GM04504 (cell line): ENCODE measurements around the gene PDE9A.

Experiments used
- DNase-seq: peaks from one replicate; pipeline ENCODE4 v3.0.0-alpha.2; 2012; ENCODE audit warnings: low read depth

Gene PDE9A

GRCh38 chr21:42759594-42759927, 106.1 kb downstream of the PDE9A start:
- DNase-seq = no peak

GRCh38 chr21:42760361-42760950, 107.0 kb downstream of the PDE9A start:
- DNase-seq = no peak

GRCh38 chr21:42760951-42761751, 107.7 kb downstream of the PDE9A start:
- no peak for DNase-seq

GRCh38 chr21:42761776-42762335, 108.4 kb downstream of the PDE9A start:
- no peak for DNase-seq

- DNase-seq = no peak
Measured at GRCh38 chr21:42763581-42764442, 110.4 kb downstream of the PDE9A start.

GRCh38 chr21:42764443-42764760, 111.0 kb downstream of the PDE9A start:
- DNase-seq = no peak

GRCh38 chr21:42764883-42765282, 111.5 kb downstream of the PDE9A start:
- DNase-seq = no peak

- DNase-seq = no peak
Measured at GRCh38 chr21:42765656-42766055, 112.2 kb downstream of the PDE9A start.

GRCh38 chr21:42766739-42767560, 113.5 kb downstream of the PDE9A start:
- no peak for DNase-seq

- no peak for DNase-seq
Measured at GRCh38 chr21:42767561-42767835, 114.1 kb downstream of the PDE9A start.

- DNase-seq = no peak
Measured at GRCh38 chr21:42768324-42769121, 115.1 kb downstream of the PDE9A start.

- DNase-seq = no peak
Measured at GRCh38 chr21:42769183-42769819, 115.9 kb downstream of the PDE9A start.

- DNase-seq = no peak
Measured at GRCh38 chr21:42769820-42770716, 116.6 kb downstream of the PDE9A start.

- DNase-seq = no peak
Measured at GRCh38 chr21:42770717-42771502, 117.5 kb downstream of the PDE9A start.

- no peak for DNase-seq
Measured at GRCh38 chr21:42771503-42771805, 118.0 kb downstream of the PDE9A start.

GRCh38 chr21:42775123-42775522, 121.7 kb downstream of the PDE9A start:
- no peak for DNase-seq

GRCh38 chr21:42775891-42776290, 122.5 kb downstream of the PDE9A start:
- no peak for DNase-seq

GRCh38 chr21:42777064-42777756, 123.8 kb downstream of the PDE9A start:
- DNase-seq = no peak
